Measurements from ENCODE around the gene ATP11A.
A peak's percentile ranks its signal among the peaks of the same experiment; 100 is the strongest.
"Not testable (repeated sequence)": the region's sequence is repeated elsewhere in the genome, so short reads cannot be mapped to it uniquely, and the experiment has no call there.

The ATP11A gene

GRCh38 chr13:112779856-112780604 is 90.2 kb downstream of the ATP11A start:
- no peak for DNase-seq

- DNase-seq = no peak
Observed at GRCh38 chr13:112781287-112781686, 91.4 kb downstream of the ATP11A start.

DNA sequence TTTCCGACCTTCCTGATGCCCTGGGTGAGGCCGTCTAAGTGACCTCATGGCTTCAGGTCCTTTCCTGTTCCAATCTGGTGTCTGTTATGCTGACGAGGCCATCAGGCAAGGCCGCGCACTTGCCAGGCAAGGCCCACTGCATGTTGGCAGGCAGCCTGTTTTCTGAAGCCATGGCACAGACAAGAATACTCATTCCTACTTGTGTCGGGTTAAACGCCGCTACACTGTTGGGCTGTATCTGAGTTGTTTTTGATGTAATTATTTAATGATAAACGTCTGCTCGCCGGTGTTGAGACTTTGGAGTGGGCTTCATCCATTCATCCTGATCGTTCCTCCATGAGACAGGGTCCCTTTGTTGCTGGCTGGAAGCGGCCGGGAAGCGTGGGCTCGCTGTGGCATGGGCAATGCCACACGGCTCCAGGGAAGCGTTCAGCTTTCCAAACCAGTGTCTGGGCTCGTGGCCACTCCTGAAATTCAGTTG is 92.1 kb downstream of the ATP11A start:
- DNase-seq = peak; percentile 0

GRCh38 chr13:112782429-112783010 is 92.7 kb downstream of the ATP11A start:
- DNase-seq = no peak

DNA sequence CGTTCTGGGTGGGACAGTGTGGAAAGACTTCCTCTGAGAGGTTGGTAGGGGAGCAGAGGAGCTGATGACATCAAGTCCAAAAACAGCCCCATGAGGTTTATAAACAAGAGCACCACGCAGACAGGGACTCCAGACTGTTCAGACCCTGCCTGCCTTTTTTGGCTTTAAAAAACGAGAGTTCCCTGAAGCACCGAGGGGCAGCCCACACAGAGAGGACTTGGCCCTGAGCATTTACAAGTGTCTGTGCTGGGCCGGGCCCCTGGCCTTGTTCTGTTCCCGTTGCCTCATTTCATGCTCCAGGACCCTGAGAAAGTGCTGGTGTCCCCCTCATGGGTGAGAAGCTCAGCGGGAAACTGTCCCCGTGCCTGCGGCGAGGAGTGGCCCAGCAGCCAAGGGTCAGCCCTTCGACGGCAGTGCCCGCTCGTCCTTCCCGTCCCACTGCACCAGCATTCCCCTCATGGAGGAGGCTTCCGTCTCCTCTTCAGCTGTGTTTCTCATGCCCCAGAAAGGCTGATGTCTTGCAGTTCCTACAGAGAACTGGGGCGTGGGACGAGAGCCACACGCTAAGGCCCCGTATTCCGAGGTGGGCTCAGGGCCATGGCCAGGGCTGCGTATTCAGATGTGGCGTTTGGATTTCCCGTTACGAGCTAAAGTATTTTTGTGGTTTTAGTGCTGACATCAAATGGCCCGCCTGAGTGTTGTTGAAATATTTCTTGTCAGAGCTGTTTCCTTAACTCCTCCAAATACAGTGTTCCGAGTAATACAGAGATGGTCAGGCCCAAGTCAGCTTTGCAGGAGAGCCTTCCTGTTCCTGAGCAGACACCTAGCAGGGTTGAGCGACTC is 93.5 kb downstream of the ATP11A start:
- no peak for DNase-seq

GRCh38 chr13:112783978-112784371 is 94.1 kb downstream of the ATP11A start:
- DNase-seq = no peak

DNA sequence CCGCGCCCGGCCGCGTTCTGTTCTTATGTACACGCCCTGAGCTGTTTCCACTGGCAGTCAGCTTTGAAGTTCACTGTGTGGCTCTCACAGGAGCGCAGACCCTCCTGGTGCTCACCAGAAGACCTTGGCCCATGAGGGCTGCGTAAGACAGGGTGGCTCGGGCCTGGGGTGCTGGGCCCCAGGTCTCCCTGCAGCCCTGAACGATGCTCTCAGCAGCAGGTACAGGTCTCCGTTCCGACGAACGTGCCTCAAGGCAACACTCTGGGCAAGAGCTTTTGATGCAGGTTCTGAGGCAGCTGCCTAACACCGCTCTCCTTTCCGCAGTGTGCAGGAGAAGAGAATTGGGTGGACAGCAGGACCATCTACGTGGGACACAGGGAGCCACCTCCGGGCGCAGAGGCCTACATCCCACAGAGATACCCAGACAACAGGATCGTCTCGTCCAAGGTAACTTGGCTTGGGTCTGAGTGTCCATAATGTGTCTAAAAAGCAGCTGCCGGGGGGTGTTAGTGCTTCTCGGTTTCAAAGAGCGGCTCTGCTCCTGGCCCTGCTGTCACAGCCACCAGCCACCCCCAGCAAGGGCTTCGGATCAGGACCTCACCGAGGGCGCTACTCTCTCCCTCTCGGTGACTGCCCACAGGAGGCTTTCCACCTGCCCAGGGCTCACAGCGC is 95.1 kb downstream of the ATP11A start:
- DNase-seq = no peak

DNA sequence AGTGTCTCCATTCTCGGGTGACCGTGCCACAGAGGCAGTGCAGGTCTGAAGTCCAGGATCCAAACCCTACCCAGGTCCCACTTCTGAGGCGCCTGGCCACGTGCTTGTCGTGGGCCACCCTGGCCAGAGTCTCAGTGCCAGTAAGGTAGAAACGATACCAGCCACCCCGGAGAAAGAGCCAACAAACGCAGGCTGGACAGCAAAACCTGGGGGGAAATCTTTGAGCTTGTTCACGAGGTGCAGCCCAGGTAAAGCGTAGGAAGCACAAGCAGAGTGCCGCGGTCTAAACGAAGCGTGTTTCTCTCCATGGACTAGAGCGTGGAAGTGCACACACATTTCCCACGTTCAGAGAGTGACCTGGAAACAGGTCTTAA is 95.6 kb downstream of the ATP11A start:
- no peak for DNase-seq

- not testable (repeated sequence) for DNase-seq
Observed at GRCh38 chr13:112786810-112787209, 97.0 kb downstream of the ATP11A start.

- no peak for DNase-seq
Observed at GRCh38 chr13:112790735-112791641, 101.2 kb downstream of the ATP11A start.

- no peak for DNase-seq
Observed at GRCh38 chr13:112791663-112792440, 102.0 kb downstream of the ATP11A start.

- DNase-seq = no peak
Observed at GRCh38 chr13:112792511-112792910, 102.7 kb downstream of the ATP11A start.

DNA sequence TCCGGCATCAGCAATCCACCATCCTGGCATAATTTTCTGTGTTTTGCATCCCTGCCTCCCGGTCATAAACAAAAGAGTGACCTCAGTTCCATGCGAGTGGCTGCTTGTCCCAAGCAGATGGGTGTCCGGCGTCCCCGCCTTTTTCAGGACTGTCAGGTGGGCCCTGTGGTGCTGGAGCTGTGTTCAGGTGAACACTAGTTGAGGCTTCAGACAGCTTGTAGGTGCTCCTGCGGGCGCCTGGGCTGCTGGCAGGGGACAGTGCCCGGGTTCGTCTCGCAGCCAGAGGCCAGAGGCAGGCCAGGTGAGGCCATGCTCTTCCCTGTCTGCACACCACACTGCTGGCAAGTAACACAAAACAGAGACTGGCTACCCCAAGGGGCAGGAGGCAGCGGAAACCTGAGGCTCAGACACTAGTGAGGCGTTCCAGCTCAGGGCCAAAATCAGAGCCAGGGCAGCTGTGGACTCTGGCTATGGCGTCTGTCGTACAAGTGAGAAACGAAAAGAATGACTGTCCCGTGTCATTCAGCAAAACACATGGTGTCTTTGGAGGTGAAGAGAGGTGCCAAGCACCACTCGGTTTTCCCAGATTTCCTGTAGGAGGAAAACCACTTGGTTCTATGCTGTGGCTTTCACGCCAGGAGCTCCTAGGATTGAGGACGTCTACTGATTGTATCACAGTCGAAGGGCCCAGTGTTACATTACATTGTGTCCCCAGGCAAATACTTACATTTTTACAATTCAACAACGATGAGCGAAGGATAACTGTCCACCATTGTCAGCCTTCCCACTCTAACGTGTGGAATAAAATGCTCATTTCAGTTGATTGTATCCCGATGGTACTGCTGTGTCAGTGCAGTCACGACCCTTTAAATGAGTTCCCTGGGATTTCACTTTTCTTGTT is 104.0 kb downstream of the ATP11A start:
- no peak for DNase-seq

DNA sequence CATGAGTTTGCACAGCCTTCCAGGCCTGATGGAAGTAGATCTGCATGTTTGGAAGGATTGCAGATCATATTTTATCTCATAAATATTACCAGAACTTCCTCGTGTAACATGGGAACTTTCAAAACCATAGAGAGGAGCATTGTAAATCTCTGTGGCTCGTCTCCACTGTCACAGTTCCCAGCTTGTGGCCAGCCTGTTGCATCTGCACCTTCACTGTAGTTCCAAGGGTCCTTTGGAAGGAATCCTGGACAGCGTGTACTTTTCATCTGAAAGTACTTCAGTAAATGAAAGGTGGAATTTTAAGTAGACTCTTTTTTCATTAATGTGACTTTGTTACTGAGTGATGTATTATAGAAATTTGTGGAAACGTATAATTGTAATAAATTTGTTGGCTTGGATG is 105.4 kb downstream of the ATP11A start:
- DNase-seq = no peak

- DNase-seq = no peak
Observed at GRCh38 chr13:112796190-112796915, 106.5 kb downstream of the ATP11A start.

DNA sequence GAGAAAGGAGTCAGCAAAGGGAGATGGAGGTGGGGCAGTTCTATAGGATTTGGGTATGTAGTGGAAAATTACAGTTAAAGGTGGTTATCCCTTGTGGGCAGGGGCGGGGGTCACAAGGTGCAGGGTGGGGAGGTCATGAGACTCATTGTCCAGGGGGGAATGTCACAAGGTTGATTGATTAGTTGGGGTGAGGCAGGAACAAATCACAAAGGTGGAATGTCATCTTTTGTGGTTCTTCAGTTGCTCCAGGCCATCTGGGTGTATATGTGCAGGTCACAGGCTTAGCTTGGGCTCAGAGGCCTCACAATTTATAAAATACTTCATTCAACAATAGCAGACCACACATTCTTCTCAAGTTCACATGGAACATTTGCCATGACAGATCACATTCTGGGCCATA is 109.6 kb downstream of the ATP11A start:
- DNase-seq = no peak

- DNase-seq = no peak
Observed at GRCh38 chr13:112800057-112800456, 110.2 kb downstream of the ATP11A start.

DNA sequence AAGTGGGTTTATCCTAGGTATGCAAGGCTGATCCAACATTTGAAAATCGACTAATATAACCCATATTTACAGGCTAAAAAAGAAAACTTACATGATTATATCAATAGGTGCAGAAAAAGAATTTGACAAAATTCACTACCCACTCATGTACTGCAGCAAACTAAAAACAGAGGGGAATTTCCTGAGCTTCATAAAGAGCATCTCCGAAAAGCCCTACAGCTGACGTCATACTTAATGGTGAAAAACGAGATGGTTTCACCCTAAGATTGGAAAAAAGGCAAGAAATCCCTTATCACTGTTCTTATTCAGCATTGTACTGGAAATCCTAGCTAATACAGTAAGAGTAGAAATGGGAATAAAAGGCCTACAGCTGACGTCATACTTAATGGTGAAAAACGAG is 111.0 kb downstream of the ATP11A start:
- not testable (repeated sequence) for DNase-seq

- DNase-seq = no peak
Observed at GRCh38 chr13:112802802-112803195, 113.0 kb downstream of the ATP11A start.

Measured in NCI-H446 treated with DMSO at 0.1 percent for 48 hours (cell line).